H1 (cell line): ENCODE measurements around the gene TBCD. TPM values are rescaled to one million over a fixed set of nuclear protein-coding genes. Genes with fewer than 3 reads are reported as not detected.

Experiments
- CTCF ChIA-PET: fragments of 300-600 bp; sonication (Branson Sonifier 250); formaldehyde crosslinking; loops from one replicate; lab custom pipeline; 2021; ENCODE audit not compliant: partially characterized antibody; lab: Charles Lee
- POLR2A ChIA-PET: fragments of 300-600 bp; sonication (Branson Sonifier 250); formaldehyde crosslinking; loops from one replicate; lab custom pipeline; 2021; ENCODE audit warnings: inconsistent platforms; ENCODE audit not compliant: partially characterized antibody; lab: Charles Lee
- DNase-seq, 2 experiments: peaks; one replicate each; pipeline versions ENCODE4 v3.0.0 to v3.0.0-alpha.2; 2010 to 2022; ENCODE audit warnings: low spot score in 2 of 2, low read depth in 1 of 2, mixed read lengths in 1 of 2
- FAIRE-seq: peaks from 2 replicates; lab custom pipeline; 2011; peaks lifted over from hg19 to GRCh38; lab: Jason Lieb, UNC
- H2AFZ ChIP-seq: 2 replicates; pipeline ENCODE4 v1.8.1; 2012; ENCODE audit warnings: low read length, inconsistent platforms
- H2AK5ac ChIP-seq: 2 replicates; pipeline ENCODE4 v1.6.1; 2013; ENCODE audit warnings: low read depth, low read length
- H2BK120ac ChIP-seq: replicated peaks from 2 replicates; pipeline ENCODE3; 2013; ENCODE audit warnings: low read depth, low read length, inconsistent platforms
- H2BK12ac ChIP-seq: 2 replicates; pipeline ENCODE4 v1.6.1; 2013; ENCODE audit warnings: low read depth, low read length
- H2BK15ac ChIP-seq: 2 replicates; pipeline ENCODE4 v1.6.1; 2013; ENCODE audit warnings: low read length
- H2BK20ac ChIP-seq: 2 replicates; pipeline ENCODE4 v1.6.1; 2013; ENCODE audit warnings: low read length
- H2BK5ac ChIP-seq: 2 replicates; pipeline ENCODE4 v1.6.1; 2013; ENCODE audit warnings: low read depth, low read length
- H3K14ac ChIP-seq: 2 replicates; pipeline ENCODE4 v1.6.1; 2013; ENCODE audit warnings: inconsistent platforms; ENCODE audit not compliant: insufficient read length
- H3K18ac ChIP-seq: 2 replicates; pipeline ENCODE4 v1.6.1; 2013; ENCODE audit warnings: low read length; ENCODE audit errors: extremely low read depth
- H3K23ac ChIP-seq: 2 replicates; pipeline ENCODE4 v1.6.1; 2013; ENCODE audit warnings: inconsistent platforms; ENCODE audit not compliant: insufficient read length
- H3K23me2 ChIP-seq: 2 replicates; pipeline ENCODE4 v1.6.1; 2013; ENCODE audit warnings: low read depth, low read length
- H3K27ac ChIP-seq: 2 replicates; pipeline ENCODE4 v1.6.1; 2011; ENCODE audit warnings: low read depth, low read length, inconsistent platforms
- H3K27me3 ChIP-seq, 4 experiments: replicated peaks in 1 of 4; 1 replicate in 1 of 4; 2 replicates in 3 of 4; pipeline versions ENCODE4 v1.6.1 to v1.8.1; 2011 to 2013; ENCODE audit warnings: low read length in 3 of 4, mild to moderate bottlenecking in 3 of 4, inconsistent platforms in 2 of 4, mixed read lengths in 2 of 4, moderate library complexity in 1 of 4; ENCODE audit not compliant: control insufficient read depth in 3 of 4, insufficient read depth in 3 of 4; ENCODE audit errors: extremely low read depth in 1 of 4
- H3K36me3 ChIP-seq, 4 experiments: 2 replicates each; pipeline versions ENCODE4 v1.6.1 to v1.8.1; 2011 to 2013; ENCODE audit warnings: mild to moderate bottlenecking in 4 of 4, low read length in 3 of 4, moderate library complexity in 2 of 4, control low read depth in 1 of 4, inconsistent platforms in 1 of 4; ENCODE audit not compliant: insufficient read depth in 4 of 4, control insufficient read depth in 2 of 4
- H3K4ac ChIP-seq: replicated peaks from 2 replicates; pipeline ENCODE3; 2013; ENCODE audit warnings: low read length, low read depth, mixed read lengths, inconsistent platforms; ENCODE audit not compliant: insufficient read length
- H3K4me1 ChIP-seq, 4 experiments: replicated peaks in 1 of 4; 1 replicate in 1 of 4; 2 replicates in 3 of 4; pipeline versions ENCODE4 v1.6.1 to v1.8.1; 2011 to 2013; ENCODE audit warnings: low read length in 3 of 4, inconsistent platforms in 2 of 4, mixed read lengths in 1 of 4; ENCODE audit not compliant: insufficient read depth in 4 of 4, control insufficient read depth in 3 of 4
- H3K4me2 ChIP-seq, 2 experiments: 2 replicates each; pipeline versions ENCODE4 v1.6.1 to v1.8.1; 2011 to 2013; ENCODE audit warnings: low read depth in 2 of 2, low read length in 2 of 2, control low read depth in 1 of 2, inconsistent platforms in 1 of 2, mild to moderate bottlenecking in 1 of 2; ENCODE audit not compliant: insufficient read depth in 1 of 2
- H3K4me3 ChIP-seq, 4 experiments: fragments of 200-600, 300-600 bp in 1 of 4; sonication (generic), shearing (Covaris generic), sonication (Bioruptor Twin) in 1 of 4; 2 replicates each; pipeline versions ENCODE4 v1.5.1 to v1.8.1; 2011 to 2016; ENCODE audit warnings: low read length in 4 of 4, low read depth in 3 of 4, control low read depth in 2 of 4, inconsistent platforms in 2 of 4, mild to moderate bottlenecking in 2 of 4, mixed read lengths in 1 of 4, moderate library complexity in 1 of 4; ENCODE audit not compliant: insufficient read depth in 2 of 4; ENCODE audit errors: extremely low read depth in 1 of 4
- H3K56ac ChIP-seq: replicated peaks from 2 replicates; pipeline ENCODE3; 2013; ENCODE audit warnings: low read depth, mild to moderate bottlenecking, mixed read lengths, low read length, inconsistent platforms; ENCODE audit not compliant: insufficient read length
- H3K79me1 ChIP-seq: 2 replicates; pipeline ENCODE4 v1.6.1; 2013; ENCODE audit warnings: low read depth, low read length, control low read depth
- H3K79me2 ChIP-seq, 2 experiments: 2 replicates each; pipeline versions ENCODE4 v1.6.1 to v1.8.1; 2012 to 2013; ENCODE audit warnings: low read length in 2 of 2, mild to moderate bottlenecking in 2 of 2, inconsistent platforms in 1 of 2; ENCODE audit not compliant: insufficient read depth in 2 of 2, control insufficient read depth in 1 of 2
- H3K9ac ChIP-seq, 4 experiments: replicated peaks in 1 of 4; 1 replicate in 1 of 4; 2 replicates in 3 of 4; pipeline versions ENCODE4 v1.6.1 to v1.8.1; 2011 to 2013; ENCODE audit warnings: low read depth in 3 of 4, low read length in 3 of 4, control low read depth in 2 of 4, mild to moderate bottlenecking in 2 of 4, moderate library complexity in 2 of 4, inconsistent platforms in 1 of 4; ENCODE audit errors: extremely low read depth in 1 of 4
- H3K9me3 ChIP-seq, 2 experiments: 2 replicates each; pipeline versions ENCODE4 v1.6.1 to v1.8.1; 2012 to 2013; ENCODE audit warnings: mild to moderate bottlenecking in 2 of 2, moderate library complexity in 2 of 2, control low read depth in 1 of 2, inconsistent platforms in 1 of 2, low read depth in 1 of 2, low read length in 1 of 2, mixed read lengths in 1 of 2; ENCODE audit not compliant: insufficient read depth in 2 of 2
- H4K20me1 ChIP-seq, 2 experiments: replicated peaks in 1 of 2; 2 replicates each; pipeline versions ENCODE3 to v1.8.1; 2011 to 2013; ENCODE audit warnings: inconsistent platforms in 2 of 2, low read length in 2 of 2, mild to moderate bottlenecking in 1 of 2; ENCODE audit not compliant: insufficient read depth in 2 of 2, control insufficient read depth in 1 of 2
- H4K5ac ChIP-seq: 2 replicates; pipeline ENCODE4 v1.6.1; 2013; ENCODE audit warnings: low read length, low read depth, mixed read lengths, inconsistent platforms; ENCODE audit not compliant: insufficient read length
- H4K8ac ChIP-seq: 2 replicates; pipeline ENCODE4 v1.8.0; 2013; ENCODE audit warnings: mild to moderate bottlenecking, moderate library complexity, low read length, inconsistent platforms; ENCODE audit not compliant: insufficient read depth; ENCODE audit errors: extremely low read depth
- H4K91ac ChIP-seq: replicated peaks from 2 replicates; pipeline ENCODE3; 2013; ENCODE audit warnings: low read length, mixed read lengths, inconsistent platforms; ENCODE audit not compliant: insufficient read length
- ATF2 ChIP-seq: IDR thresholded peaks from 2 replicates; pipeline ENCODE4 v1.6.1; 2012; ENCODE audit warnings: low read length, inconsistent platforms
- GTF2F1 ChIP-seq: IDR thresholded peaks from 2 replicates; pipeline ENCODE4 v1.6.1; 2012; ENCODE audit warnings: low read depth, low read length, improper control_type of control experiment, borderline replicate concordance
- KDM5A ChIP-seq: fragments of 200-600 bp; IDR thresholded peaks from 2 replicates; pipeline ENCODE4 v1.7.1; 2012; ENCODE audit warnings: mild to moderate bottlenecking, low read length, inconsistent platforms, mixed read lengths
- NANOG ChIP-seq: IDR thresholded peaks from 2 replicates; pipeline ENCODE4 v1.6.1; 2011; ENCODE audit warnings: low read length, low read depth, mild to moderate bottlenecking, inconsistent platforms; ENCODE audit not compliant: insufficient read depth, poor library complexity, severe bottlenecking
- SIN3A ChIP-seq, 2 experiments: IDR thresholded peaks in 1 of 2; conservative IDR thresholded peaks in 1 of 2; 2 replicates each; pipeline ENCODE4 v1.6.1; 2011 to 2012; ENCODE audit warnings: low read length in 2 of 2, improper control_type of control experiment in 1 of 2, low read depth in 1 of 2, mild to moderate bottlenecking in 1 of 2
- TAF1 ChIP-seq: IDR thresholded peaks from 2 replicates; pipeline ENCODE4 v1.6.1; 2011; ENCODE audit warnings: mild to moderate bottlenecking, low read depth, low read length
- YY1 ChIP-seq: IDR thresholded peaks from 2 replicates; pipeline ENCODE4 v1.6.1; 2011; ENCODE audit warnings: low read depth, mild to moderate bottlenecking, low read length
- WGBS, 2 experiments: shearing (Covaris generic) in 1 of 2; methylation state at CpG; one replicate each; pipeline versions ENCODE4 v1.1.6 to v1.1.7; 2013 to 2015; ENCODE audit warnings: low lambda C conversion rate in 2 of 2, mixed read lengths in 2 of 2, inconsistent platforms in 1 of 2, low coverage in 1 of 2, missing lambda C conversion rate in 1 of 2; ENCODE audit not compliant: insufficient replicate concordance in 2 of 2, insufficient coverage in 1 of 2, insufficient read length in 1 of 2; ENCODE audit errors: extremely low coverage in 1 of 2, missing lambda C conversion rate in 1 of 2; 5-methylcytosine and 5-hydroxymethylcytosine counted together
- polyA plus RNA-seq, 7 experiments: library from polyadenylated mRNA; depleted of rRNA in 3 of 7; stranded (reverse) in 5 of 7; unstranded in 2 of 7; fragments of >200 nt in 5 of 7; fragments of 200-250 nt in 2 of 7; gene quantifications; 1 replicate in 5 of 7; 2 replicates in 1 of 7; 4 replicates in 1 of 7; pipeline versions ENCODE4 v1.2.1 to v1.2.3, GENCODE V29; 2011 to 2013; ENCODE audit warnings: missing spikeins in 2 of 7, mixed read lengths in 2 of 7
- total RNA-seq: library from RNA; stranded (reverse); fragmentation: NEBNext Ultra II Directional; extraction: Animal tissue kit (Norgen Biotek cat#: 25700); gene quantifications from 2 replicates; pipeline ENCODE4 v1.2.1, GENCODE V29; 2021

Gene TBCD
- total and polyA plus RNA-seq, 2 of the 8 experiments (the other 6 are each of a cell fraction or from before 2014, with no cell fraction given): 118 to 162 TPM

GRCh38 chr17:82780971-82781893 is 29.4 kb downstream of the TBCD start:
- POLR2A ChIA-PET: no interaction called here
- TF ChIP-seq TAF1: no peak
- no peak for TF ChIP-seq YY1
- no peak for TF ChIP-seq KDM5A
- no peak for TF ChIP-seq SIN3A (conservative IDR thresholded peaks at IDR 0.05 in 1 of 2, IDR thresholded peaks at IDR 0.05 in 1 of 2; ENCODE audit: low read depth in 1 of 2, low read length in 2 of 2)
- no peak for TF ChIP-seq ATF2
- no peak for TF ChIP-seq NANOG
- TF ChIP-seq GTF2F1: no peak
- TF ChIP-seq, all 59 proteins: peak for 0
- Histone ChIP-seq H3K27ac (no peak overlapping the region), H2BK120ac (no peak overlapping the region), H3K79me1 (peaks cover 22% of the 10 kb centered on the region), H3K79me2 (peaks cover 0 to 20% of the 10 kb centered on the region in 2 experiments; a peak in 1 of 4 replicates), H3K18ac (no peak overlapping the region; the same call in 1 of the 2 replicates), H4K5ac (no peak overlapping the region), H3K36me3 (peaks cover 5 to 25% (median 14%) of the 10 kb centered on the region in 4 experiments; a peak in 7 of 8 replicates), H3K23ac (no peak overlapping the region), H3K4me2 (no peak overlapping the region), H3K56ac (no peak overlapping the region), H2BK5ac (0 out of 2 replicates have a peak overlapping the region, but pooled peaks have one; percentile 2), H3K9ac (no peak overlapping the region), H4K91ac (no peak overlapping the region), H2AFZ (no peak overlapping the region), H4K20me1 (peaks cover 11 to 22% of the 10 kb centered on the region in 2 experiments), H2AK5ac (no peak overlapping the region), H3K27me3 (no peaks in the 10 kb centered on the region), H3K9me3 (peaks cover 0 to 3% of the 10 kb centered on the region in 2 experiments; a peak in 1 of 4 replicates), H3K4me1 (peaks cover 0 to 4% (median 1%) of the 10 kb centered on the region in 4 experiments; a peak in 2 of 7 replicates), H2BK15ac (no peak overlapping the region), H3K14ac (no peak overlapping the region), H3K4me3 (no peak overlapping the region), H3K23me2 (no peaks in the 10 kb centered on the region), H3K4ac (no peak overlapping the region), H2BK20ac (no peak overlapping the region), H4K8ac (no peak overlapping the region), H2BK12ac (no peak overlapping the region)
- CTCF ChIA-PET: interaction anchor here (0.6 to 3.0 kb wide), 44 partner anchors 10 to 396 kb away, joined by 3 to 20 read pairs (median 4); partner anchors contain the start of gene ZNF750
- 86% methylated on average over 21 of the region's 27 CpGs; no CpG with 5 or more reads in 1 of the 2 experiments for WGBS, 2 experiments
- DNase-seq (no peak), FAIRE-seq (no peak)
